GM18505 (cell line): Measurements from ENCODE around the gene ICAM4.
"Not testable (repeated sequence)": the region's sequence is repeated elsewhere in the genome, so short reads cannot be mapped to it uniquely, and the experiment has no call there.

ENCODE experiments used
- ATAC-seq: cut with Tn5 transposase; IDR thresholded peaks from one replicate; pipeline ENCODE4 v1.9.1; 2021; ENCODE audit not compliant: unreplicated experiment
- POLR2A ChIP-seq: IDR thresholded peaks from 4 replicates; pipeline ENCODE4 v1.6.1; 2011; ENCODE audit warnings: borderline replicate concordance; ENCODE audit not compliant: insufficient read depth, insufficient read length; ENCODE audit errors: extremely low read depth

The ICAM4 gene

GRCh38 chr19:10277795-10278589 lies 8.8 kb upstream of the ICAM4 start:
- no peak for TF ChIP-seq POLR2A
- ATAC-seq, result no peak

DNA sequence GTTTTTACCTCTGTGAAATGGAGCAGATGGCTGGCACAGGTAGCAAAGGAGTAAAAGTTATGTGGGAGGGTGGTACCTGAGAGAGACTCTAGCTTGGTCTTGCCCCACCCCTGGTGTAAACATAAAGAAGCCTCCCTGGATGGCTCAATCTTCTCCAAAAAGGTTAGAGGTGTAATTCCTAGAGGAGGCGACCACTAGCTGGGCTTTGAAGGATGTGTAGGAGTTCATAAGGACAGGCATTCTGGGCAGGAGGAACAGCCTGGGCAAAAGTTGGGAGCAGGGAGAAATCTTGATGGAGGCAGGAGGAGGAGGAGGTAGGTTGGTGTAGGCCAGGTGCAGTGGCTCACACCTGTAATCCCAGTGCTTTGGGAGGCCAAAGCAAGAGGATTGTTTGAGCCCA lies 7.8 kb upstream of the ICAM4 start:
- TF ChIP-seq POLR2A, result no peak
- no peak for ATAC-seq

- no peak for ATAC-seq
- no peak for TF ChIP-seq POLR2A
Observed at GRCh38 chr19:10279737-10280442, 6.9 kb upstream of the ICAM4 start.

- not testable (repeated sequence) for ATAC-seq
Observed at GRCh38 chr19:10282043-10282442, 4.7 kb upstream of the ICAM4 start.

DNA sequence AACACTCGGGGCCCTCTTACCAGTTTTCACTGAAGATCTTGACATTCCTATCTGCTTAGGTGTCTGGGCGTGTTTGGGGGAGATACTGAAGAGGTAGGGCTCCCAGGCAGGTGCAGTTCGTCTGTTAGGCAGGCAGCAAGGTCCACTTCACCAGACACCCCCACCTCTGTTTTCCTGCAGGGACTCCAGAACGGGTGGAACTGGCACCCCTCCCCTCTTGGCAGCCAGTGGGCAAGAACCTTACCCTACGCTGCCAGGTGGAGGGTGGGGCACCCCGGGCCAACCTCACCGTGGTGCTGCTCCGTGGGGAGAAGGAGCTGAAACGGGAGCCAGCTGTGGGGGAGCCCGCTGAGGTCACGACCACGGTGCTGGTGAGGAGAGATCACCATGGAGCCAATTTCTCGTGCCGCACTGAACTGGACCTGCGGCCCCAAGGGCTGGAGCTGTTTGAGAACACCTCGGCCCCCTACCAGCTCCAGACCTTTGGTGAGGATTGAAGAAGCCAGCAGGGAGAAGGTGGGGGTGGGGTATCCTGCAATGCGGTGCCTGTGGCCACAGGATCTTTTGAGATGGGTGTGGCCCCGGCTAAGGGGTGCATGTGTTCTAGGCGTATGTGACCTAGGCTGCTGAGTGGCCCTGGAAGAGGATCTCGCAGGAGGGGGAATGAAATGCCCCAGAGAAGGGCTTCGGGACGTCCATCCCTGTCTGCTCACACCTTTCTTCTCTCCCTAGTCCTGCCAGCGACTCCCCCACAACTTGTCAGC lies 3.3 kb upstream of the ICAM4 start:
- peak; percentile 22 for TF ChIP-seq POLR2A
- ATAC-seq, result no peak

- ATAC-seq, result no peak
- no peak for TF ChIP-seq POLR2A
Observed at GRCh38 chr19:10284065-10284959, 2.4 kb upstream of the ICAM4 start.

DNA sequence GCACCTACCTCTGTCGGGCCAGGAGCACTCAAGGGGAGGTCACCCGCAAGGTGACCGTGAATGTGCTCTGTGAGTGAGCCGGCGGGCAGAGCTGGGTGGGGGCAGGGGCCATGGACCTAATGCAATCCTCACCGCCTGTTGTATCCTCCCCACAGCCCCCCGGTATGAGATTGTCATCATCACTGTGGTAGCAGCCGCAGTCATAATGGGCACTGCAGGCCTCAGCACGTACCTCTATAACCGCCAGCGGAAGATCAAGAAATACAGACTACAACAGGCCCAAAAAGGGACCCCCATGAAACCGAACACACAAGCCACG lies 1.8 kb upstream of the ICAM4 start:
- no peak for TF ChIP-seq POLR2A

DNA sequence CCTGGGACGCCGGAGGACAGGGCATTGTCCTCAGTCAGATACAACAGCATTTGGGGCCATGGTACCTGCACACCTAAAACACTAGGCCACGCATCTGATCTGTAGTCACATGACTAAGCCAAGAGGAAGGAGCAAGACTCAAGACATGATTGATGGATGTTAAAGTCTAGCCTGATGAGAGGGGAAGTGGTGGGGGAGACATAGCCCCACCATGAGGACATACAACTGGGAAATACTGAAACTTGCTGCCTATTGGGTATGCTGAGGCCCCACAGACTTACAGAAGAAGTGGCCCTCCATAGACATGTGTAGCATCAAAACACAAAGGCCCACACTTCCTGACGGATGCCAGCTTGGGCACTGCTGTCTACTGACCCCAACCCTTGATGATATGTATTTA lies 1.4 kb upstream of the ICAM4 start:
- peak; percentile 42 for TF ChIP-seq POLR2A
- no peak for ATAC-seq

More for the DNA sequence above, 1.8 kb upstream of the ICAM4 start:
- ATAC-seq, result no peak

GRCh38 chr19:10288662-10289166 lies 2.0 kb downstream of the ICAM4 start:
- ATAC-seq, result no peak
- TF ChIP-seq POLR2A, result no peak

GRCh38 chr19:10289167-10289835 lies 2.5 kb downstream of the ICAM4 start:
- ATAC-seq, result no peak
- TF ChIP-seq POLR2A, result no peak

DNA sequence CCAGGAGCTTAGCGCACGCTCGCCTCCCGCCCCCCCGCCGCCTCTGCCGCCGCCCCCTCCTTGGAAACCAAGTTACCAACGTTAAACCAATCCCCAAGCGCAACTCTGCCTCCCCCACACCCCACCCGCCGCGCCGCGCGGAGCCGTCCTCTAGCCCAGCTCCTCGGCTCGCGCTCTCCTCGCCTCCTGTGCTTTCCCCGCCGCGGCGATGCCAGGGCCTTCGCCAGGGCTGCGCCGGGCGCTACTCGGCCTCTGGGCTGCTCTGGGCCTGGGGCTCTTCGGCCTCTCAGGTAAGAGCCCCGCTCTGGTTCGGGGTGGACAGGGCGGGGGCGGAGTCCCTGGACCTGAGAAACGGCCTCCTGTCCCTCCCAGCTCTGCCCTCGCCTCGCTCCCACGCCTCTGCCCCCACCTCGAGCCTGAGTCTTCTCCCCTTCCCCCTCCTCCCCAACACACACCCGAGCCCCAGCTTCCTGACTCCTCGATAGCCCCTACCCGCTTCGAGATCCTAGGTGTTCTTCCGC lies 3.1 kb downstream of the ICAM4 start, which contains the start of gene ICAM5:
ICAM5 (plus strand) TSS at position 117 of the 521 bp plus-strand sequence; CDS start at position 209, 92 bp downstream.
- ATAC-seq, result no peak
- TF ChIP-seq POLR2A, result no peak

- no peak for TF ChIP-seq POLR2A
Observed at GRCh38 chr19:10290357-10290875, 3.7 kb downstream of the ICAM4 start.

DNA sequence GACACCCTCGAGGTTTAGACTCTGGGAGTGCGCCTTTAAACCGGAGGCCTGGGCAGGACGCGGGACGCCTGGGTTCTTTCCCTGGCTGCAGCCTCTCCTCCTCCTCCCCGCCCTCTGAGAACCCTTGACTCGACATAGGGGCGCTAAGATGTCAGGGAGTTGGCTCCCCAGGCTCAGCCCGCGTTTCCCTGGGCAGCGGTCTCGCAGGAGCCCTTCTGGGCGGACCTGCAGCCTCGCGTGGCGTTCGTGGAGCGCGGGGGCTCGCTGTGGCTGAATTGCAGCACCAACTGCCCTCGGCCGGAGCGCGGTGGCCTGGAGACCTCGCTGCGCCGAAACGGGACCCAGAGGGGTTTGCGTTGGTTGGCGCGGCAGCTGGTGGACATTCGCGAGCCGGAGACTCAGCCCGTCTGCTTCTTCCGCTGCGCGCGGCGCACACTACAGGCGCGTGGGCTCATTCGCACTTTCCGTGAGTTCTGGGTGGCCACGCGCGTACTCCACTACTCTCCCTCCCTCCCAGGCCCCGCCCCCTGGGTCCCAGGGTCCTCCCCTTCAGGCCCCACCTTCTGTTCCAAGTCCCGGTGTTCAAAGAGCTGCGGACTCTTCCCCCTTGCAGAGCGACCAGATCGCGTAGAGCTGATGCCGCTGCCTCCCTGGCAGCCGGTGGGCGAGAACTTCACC lies 4.3 kb downstream of the ICAM4 start:
- no peak for TF ChIP-seq POLR2A
- no peak for ATAC-seq

More at GRCh38 chr19:10290357-10290875, 3.7 kb downstream of the ICAM4 start:
- no peak for ATAC-seq
